Measurements from ENCODE around the gene TMPRSS6.

TMPRSS6 gene

GRCh38 chr22:37024339-37025157 lies 85.0 kb downstream of the TMPRSS6 start:
- intact Hi-C loops (cut with DNase I): no loop called here
- no peak for DNase-seq

DNA sequence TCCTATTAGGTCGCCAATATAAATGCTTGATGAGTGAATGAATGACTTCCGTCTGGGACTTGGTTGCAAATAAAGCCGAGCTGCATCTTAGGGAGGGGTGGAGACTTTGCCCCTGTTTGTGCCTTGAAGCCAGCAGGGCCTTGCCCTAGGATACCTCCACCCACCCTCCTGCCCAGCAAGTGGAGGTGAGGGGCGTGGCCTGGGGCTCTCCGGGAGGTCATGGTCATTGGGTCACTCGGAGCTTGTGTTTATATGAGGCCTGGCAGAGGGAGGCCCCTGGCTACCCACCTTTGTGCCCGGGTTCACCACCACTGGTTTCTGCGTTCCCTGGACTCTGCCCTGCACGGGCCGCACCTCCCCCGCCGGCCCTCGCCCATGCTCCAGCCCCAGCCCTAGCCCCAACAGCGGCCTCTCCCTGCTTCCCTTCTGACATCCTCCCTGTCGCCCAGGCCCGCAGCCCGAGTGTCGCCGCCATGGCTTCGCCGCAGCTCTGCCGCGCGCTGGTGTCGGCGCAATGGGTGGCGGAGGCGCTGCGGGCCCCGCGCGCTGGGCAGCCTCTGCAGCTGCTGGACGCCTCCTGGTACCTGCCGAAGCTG lies 85.7 kb downstream of the TMPRSS6 start:
- no peak for DNase-seq
- intact Hi-C loops (cut with DNase I): no loop called here

GRCh38 chr22:37022483-37023337 lies 86.8 kb downstream of the TMPRSS6 start:
- intact Hi-C loops (cut with DNase I): no loop called here
- peak in 7 of 42 donors; percentile 26 to 57 (median 39) for DNase-seq

DNA sequence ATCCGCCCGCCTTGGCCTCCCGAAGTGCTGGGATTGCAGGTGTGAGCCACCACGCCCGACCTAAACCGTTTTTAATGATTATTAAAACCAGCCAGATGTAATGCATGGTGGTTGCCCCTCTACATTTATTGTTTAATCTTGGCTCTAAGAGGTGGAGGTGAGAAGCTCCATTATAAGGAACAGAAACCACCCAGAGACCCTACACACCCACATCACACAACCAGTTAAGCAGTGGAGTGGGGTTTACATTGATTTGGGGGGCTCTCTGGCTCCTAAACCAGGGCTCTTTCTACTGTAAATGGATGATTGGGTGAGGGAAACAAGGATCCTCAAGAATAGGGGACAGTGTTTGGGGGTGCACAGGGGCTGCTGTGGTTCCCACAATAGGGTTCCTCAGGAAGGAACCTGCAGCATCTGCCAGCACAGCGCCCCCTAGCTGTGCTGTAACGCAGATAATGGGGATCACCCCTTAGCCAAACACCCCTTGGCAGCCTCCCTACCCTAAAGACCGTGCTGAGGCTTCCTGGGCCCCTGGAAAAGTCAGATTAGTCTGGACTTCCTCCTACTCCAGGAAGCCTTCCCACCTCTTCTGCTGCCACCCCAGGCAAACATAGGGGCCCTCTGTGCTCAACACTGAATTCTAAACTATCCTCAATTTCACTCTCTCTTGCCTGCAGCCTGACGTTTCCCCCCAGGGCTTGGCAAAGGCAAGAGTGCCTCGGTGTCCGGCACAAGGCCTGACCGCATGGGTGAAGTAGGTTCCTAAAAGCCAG lies 87.6 kb downstream of the TMPRSS6 start:
- intact Hi-C loops (cut with DNase I): no loop called here
- DNase-seq: peak in 39 of 42 donors; percentile 30 to 84 (median 66)

DNA sequence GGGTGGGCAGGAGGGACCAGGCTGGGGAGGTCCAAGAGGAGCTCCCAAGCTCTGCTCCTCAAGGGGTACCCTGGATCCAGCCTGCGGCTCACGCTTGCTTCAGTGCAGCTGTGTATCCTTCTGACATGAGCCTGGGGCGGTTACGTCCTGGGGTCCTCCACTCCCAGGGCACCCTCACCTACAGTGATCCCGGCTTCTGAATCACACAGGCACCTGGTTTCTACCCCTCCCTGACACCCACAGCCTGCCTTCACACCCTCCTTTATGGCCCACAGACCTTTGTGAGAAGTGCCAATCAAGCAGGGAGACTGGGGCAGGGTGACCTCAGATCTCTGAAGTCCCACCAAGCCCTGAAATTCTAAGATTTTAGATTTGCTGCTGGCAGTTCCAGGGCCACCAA lies 88.5 kb downstream of the TMPRSS6 start:
- intact Hi-C loops (cut with DNase I): no loop called here
- peak in 1 of 42 donors; percentile 42 for DNase-seq

- DNase-seq: peak in 10 of 42 donors; percentile 35 to 63 (median 46)
- intact Hi-C loops (cut with DNase I): no loop called here
These were observed 89.4 kb downstream of the TMPRSS6 start for GRCh38 chr22:37020192-37020479.

DNA sequence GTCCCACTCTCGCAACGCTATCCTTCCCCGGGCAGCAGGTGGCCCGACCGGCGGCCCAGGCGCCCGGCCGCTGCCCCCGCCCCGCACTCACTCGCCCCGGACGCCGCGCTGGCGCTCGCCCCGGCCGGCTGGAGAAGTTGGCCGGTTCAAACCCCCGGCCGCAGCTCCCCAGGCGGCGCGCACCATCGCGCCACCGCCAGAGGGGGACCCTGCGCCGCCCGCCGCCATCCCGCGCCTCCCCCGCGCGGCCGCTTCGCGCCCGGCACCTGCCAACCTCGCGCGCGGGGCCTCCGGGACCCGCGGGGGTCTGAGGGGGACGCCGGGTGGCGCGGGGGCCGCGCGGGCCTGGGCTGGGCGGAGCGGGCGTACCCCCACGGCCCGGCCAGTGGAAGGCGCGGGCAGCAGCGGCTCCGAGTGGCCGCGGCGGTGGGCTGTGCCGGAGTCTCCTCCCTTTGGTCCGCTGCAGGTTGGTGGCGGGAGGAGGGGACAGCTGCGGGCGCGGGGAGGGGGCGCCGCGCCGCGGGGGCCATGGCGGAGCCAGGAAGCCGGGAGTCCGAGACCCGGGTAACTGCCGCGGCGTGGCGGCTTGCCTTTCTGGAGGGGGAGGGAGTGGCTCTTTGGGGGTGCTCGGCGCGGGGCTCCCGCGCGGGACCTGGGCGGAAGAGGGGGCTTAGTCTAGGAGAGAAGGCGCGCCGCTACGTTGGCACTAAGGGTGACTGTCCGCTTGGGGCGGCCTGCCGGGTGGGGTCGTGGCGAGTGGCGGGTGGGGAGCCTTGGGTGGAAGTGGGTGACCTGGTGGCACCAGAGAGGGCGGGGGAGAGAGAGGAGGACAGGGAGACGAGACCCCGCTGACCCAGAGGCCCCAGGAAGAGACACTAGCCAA lies 90.0 kb downstream of the TMPRSS6 start, which contains the start of the genes MPST and TST:
TSS of gene MPST (plus strand) at position 434 of the 883 bp plus-strand sequence. CDS start at position 529, 95 bp downstream.
TSS of gene TST (minus strand) at position 139 of the 883 bp plus-strand sequence. CDS start 715 bp downstream, outside the sequence.
- intact Hi-C loops (cut with DNase I): no loop called here
- peak; percentile 44 to 93 (median 86) for DNase-seq

GRCh38 chr22:37018815-37019308 lies 90.7 kb downstream of the TMPRSS6 start:
- intact Hi-C loops (cut with DNase I): no loop called here
- peak in 41 of 42 donors; percentile 30 to 81 (median 61) for DNase-seq

- intact Hi-C loops (cut with DNase I): no loop called here
- peak in 1 of 42 donors; percentile 54 for DNase-seq
These were observed 91.3 kb downstream of the TMPRSS6 start for GRCh38 chr22:37018086-37018814.

- intact Hi-C loops (cut with DNase I): no loop called here
- DNase-seq: peak in 4 of 42 donors; percentile 23 to 52 (median 46)
These were observed 92.2 kb downstream of the TMPRSS6 start for GRCh38 chr22:37017356-37017755.

- intact Hi-C loops (cut with DNase I): no loop called here
- peak in 7 of 42 donors; percentile 31 to 70 (median 47) for DNase-seq
These were observed 93.2 kb downstream of the TMPRSS6 start for GRCh38 chr22:37016134-37016910.

- intact Hi-C loops (cut with DNase I): no loop called here
- DNase-seq: no peak
These were observed 94.0 kb downstream of the TMPRSS6 start for GRCh38 chr22:37015587-37015878.
